ENCODE data around the gene PARVG.

PARVG gene

DNA sequence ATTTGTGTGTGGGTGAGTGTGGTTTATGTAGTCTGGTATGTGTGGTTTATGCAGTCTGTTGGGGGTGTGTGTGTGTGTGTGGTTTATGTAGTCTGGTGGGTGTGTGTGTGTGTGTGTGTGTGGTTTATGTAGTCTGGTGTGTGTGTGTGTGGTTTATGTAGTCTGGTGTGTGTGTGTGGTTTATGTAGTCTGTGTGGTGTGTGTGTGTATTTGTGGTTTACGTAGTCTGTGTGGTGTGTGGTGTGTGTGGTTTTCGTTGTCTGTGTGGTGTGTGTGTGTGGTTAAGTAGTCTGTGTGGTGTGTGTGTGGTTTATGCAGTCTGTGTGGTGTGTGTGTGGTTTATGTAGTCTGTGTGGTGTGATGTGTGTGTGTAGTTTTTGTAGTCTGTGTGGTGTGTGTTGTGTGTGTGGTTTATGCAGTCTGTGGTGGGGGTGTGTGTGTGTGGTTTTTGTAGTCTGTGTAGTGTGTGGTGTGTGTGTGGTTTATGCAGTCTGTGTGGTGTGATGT lies 26.2 kb upstream of the PARVG start:
- DNase-seq = no peak

- no peak for DNase-seq
Measured at GRCh38 chr22:44155115-44155514, 25.6 kb upstream of the PARVG start.

- DNase-seq = no peak
Measured at GRCh38 chr22:44157916-44158618, 22.7 kb upstream of the PARVG start.

GRCh38 chr22:44158816-44159215 lies 21.9 kb upstream of the PARVG start:
- peak in 8 of 58 donors; percentile 12 to 43 (median 30) for DNase-seq

GRCh38 chr22:44159221-44159620 lies 21.5 kb upstream of the PARVG start:
- peak in 2 of 58 donors; percentile 4 to 35 for DNase-seq

- DNase-seq = no peak
Measured at GRCh38 chr22:44159811-44160210, 20.9 kb upstream of the PARVG start.

- no peak for DNase-seq
Measured at GRCh38 chr22:44160421-44160820, 20.3 kb upstream of the PARVG start.

DNA sequence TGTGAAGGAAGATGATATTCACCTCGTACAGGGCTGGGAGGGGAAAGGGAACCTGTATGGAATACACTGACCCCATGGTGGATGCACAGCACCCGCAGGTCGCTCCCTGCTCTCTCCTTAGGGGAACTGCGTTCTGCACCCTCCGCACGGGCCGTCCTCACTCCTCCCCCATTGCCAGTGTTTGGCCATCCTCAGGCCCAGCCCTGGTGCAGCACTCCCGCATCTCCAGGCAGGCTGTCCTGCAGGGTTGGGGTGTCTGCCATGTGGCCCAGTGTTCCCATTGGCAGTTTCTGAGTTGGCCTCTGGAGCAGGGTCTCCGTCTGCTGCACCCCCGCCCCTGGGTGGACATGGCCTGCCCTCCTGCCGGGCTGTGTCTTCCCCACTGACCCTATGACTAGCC lies 19.1 kb upstream of the PARVG start:
- no peak for DNase-seq

DNA sequence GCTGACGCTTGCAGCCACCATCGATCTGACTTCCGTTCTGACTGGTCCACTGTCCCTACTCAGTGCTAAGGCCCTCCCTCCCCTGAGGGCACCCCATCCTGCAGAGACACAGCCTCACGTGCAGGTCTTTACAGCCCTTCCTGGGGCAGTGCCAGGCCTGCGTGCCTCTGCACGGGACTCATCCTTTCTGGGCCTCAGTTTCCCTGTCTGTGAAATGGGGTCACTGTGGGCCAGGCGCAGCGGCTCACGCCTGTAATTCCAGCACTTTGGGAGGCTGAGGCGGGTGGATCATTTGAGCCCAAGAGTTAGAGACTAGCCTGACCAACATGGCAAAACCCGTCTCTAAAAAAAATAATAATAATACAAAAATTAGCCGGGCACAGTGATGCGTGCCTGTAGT lies 17.8 kb upstream of the PARVG start:
- no peak for DNase-seq

DNA sequence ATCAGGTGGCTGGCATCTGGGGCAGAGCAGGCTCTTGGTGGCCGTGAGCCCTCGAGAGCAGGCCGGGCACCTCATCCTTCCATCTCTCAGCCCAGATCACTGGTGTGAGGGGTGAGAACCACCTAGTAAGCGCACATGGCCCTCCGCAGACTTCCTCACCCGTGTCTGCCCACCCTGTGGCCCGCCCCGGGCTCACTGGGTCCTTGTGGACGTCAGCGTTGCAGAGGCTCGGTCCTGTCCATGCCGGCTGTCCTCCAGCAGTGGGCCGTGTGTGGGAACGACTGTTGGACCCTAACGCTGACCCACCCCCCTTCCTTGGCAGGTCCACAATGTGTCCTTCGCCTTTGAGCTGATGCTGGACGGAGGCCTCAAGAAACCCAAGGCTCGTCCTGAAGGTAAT lies 17.2 kb upstream of the PARVG start:
- no peak for DNase-seq

DNA sequence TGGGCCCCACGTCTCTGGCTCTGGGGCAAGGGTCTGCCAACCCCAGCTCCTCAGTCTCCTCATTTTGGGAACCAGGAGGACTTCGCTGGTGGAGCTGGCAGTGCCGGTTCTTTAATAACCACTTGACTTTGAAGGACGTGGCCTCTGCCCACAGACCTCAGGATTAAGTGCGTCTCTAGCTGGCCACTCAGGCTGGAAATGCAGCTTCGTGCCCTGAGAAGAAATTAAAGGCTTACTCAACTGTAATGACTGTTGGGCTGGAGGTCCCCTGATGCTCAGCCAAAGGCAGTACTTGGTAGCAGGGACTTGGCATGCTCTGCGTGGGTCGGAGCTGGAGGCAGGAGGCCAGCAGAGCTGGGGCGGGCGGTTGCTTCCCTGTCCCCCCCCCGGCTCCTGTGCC lies 16.7 kb upstream of the PARVG start:
- DNase-seq = peak in 1 of 58 donors; percentile 8

DNA sequence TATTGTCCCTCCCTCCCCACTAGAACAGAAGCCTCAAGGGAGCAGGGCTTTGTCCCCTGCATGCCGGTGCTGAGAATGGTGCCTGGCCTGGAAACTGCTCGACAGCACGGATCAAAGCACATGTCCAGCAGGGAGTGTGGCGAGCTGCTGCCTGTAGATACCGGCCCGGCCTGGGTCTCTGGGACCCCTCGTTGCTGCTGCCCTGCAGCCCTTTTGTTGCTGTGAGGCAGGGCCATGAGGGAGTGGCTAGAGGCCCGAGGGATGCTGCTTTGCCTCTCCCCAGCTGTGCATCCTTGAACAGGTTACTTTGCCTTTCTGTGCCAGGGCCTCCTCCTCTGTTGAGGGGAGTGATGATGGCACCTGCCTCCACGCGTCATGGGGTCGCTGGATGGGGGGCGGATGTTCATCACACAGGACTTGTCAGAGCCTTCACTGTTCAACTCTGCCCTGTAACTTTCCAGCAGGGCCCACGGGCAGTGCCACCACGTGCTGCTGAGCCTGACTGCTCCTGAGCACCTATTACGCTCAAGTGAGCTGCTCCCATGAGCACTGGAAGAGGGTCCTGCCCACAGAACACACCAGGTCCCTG lies 15.3 kb upstream of the PARVG start:
- no peak for DNase-seq

DNA sequence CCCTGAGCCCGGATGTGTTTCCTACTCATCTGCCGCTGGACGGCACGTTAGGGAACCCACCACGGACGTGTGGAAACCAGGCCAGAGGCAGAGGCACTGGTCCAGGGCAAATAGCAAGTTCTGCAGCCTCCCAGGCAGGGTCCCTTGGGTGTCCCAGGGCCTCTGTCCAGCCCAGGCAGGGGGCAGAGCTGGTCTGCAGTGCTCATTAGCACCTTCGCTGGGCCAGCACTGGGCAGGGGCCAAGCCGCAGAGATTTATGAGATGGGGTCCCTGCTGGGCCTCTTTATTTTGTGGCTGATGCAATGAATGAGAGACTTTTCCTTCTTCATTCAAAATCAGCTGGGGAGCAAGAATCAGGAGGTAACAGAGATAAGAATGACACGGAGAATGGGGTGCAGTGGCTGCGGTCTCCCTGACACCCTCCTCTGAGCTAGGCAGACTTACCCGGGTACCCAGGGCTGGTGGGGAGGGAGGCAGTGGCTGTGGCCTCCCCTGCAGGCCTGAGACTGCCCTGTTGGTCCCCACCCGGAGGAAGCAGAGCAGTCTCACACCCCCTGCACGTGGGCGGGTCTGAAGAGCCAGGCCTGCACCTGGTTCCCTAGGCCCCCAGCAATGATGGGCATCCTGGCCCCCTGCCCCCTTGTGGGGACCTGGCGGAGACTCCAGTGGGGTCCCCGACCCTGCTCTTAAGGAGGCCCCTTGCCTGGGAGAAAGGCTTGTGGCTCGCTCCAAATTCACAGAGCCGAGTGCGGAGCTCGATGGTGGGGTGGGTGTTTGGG lies 14.0 kb upstream of the PARVG start:
- DNase-seq = no peak

GRCh38 chr22:44167501-44167900 lies 13.2 kb upstream of the PARVG start:
- no peak for DNase-seq

DNA sequence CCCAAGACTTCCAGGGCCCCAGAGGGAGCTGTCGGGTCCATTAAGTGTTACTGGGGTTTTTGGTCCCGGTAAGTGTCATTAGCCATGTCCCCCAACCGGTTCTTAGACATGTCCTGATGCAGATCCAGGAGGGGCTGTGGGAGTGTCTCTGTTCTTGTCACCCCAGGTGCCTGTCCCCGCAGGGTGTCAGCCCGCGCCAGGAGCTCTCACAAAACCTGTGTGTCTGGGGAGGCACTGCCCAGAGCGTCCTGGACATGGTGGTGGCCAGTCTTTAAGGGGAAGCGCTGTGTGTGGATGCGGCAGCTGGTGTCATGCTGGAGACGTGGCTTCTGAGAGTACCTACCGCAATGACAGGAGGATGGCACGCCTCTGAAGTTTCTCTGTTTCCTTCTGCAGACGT lies 12.5 kb upstream of the PARVG start:
- DNase-seq = no peak

- no peak for DNase-seq
Measured at GRCh38 chr22:44170470-44170869, 10.3 kb upstream of the PARVG start.

DNA sequence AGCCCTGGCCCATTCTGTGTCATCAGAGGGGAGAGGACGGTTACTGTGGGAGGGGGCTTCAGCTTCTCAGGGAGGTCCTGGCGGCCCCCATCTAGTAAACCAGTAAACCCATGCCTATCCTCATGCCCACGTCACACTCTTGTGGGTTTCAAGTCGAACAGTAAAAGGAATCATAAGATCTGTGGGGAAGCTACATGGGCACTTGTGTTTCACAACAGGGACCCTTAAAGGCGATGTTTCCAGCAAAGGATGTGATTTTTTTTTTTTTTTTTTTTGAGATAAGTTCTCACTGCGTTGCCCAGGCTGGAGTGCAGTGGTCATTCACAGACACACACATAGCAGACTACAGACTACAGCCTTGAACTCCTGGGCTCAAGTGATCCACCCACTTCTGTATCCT lies 9.2 kb upstream of the PARVG start:
- no peak for DNase-seq

GRCh38 chr22:44172370-44173108 lies 8.2 kb upstream of the PARVG start:
- DNase-seq = peak in 27 of 58 donors; percentile 5 to 64 (median 23)

DNA sequence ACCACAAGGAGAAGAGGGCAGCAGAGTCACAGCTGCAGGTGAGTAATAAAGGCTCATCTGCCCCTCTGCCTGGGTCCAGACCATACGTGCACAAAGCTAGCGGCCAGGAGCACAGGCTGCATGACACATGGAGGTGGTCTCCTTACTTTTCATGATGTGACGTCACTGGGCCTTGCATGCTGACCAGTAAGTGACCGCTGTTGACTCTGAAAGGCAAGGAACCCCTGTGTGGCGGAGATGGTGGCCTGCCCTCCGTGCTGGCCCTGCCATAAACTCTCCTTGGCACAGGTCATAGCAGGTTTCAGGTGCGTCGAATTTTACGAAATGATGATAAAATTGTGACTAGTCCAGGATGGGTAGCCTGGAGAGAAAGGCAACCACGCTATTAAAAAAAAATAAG lies 7.6 kb upstream of the PARVG start:
- no peak for DNase-seq

DNA sequence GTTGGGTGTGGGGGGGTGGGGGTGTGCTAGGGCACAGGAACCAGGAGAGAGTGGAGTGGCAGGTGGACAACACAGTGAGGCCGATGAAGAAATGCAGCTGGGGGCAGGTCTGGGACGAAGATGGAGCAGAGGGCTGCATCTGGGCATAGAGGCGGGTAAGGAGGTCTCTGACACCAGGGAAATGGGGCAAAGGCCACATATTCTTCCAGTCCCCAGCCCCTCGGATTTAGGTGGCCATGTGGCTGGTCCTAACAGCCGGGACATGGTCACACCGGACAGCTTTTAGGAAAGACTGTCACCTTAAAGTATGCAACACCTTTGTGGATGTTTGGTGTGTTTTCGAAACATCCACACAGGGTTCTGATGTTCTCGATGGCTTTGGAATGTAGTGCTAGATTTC lies 5.0 kb upstream of the PARVG start:
- DNase-seq = no peak

GRCh38 chr22:44179196-44179988 lies 1.3 kb upstream of the PARVG start:
- DNase-seq = no peak

Measured in anterior cingulate cortex (tissue), 58 donors.